ENCODE data around the gene CCDC12.

The CCDC12 gene

GRCh38 chr3:46890132-46890531 lies 86.4 kb downstream of the CCDC12 start:
- peaks cover 4 to 17% of the 10 kb centered on the region in 2 donors for H3K4me1 ChIP-seq (ENCODE audit: control insufficient read depth in 1 of 2, insufficient read depth in 2 of 2, low read length in 2 of 2)
- H3K36me3 ChIP-seq (ENCODE audit: control insufficient read depth in 1 of 2, insufficient read depth in 2 of 2, low read length in 2 of 2): no peaks in the 10 kb centered on the region
- peaks cover 3% of the 10 kb centered on the region for H3K27me3 ChIP-seq (ENCODE audit: low read depth, low read length)
- H3K9me3 ChIP-seq (ENCODE audit: control insufficient read depth in 1 of 2, low read length in 2 of 2): no peaks in the 10 kb centered on the region
- H3K4me3 ChIP-seq (ENCODE audit: low read depth in 1 of 2, low read length in 2 of 2): no peak overlapping the region
- no peak overlapping the region for H3K27ac ChIP-seq (ENCODE audit: low read length)

- H3K9me3 ChIP-seq (ENCODE audit: control insufficient read depth in 1 of 2, low read length in 2 of 2): no peaks in the 10 kb centered on the region
- no peak overlapping the region for H3K27ac ChIP-seq (ENCODE audit: low read length)
- no peak overlapping the region for H3K4me3 ChIP-seq (ENCODE audit: low read depth in 1 of 2, low read length in 2 of 2)
- H3K4me1 ChIP-seq (ENCODE audit: control insufficient read depth in 1 of 2, insufficient read depth in 2 of 2, low read length in 2 of 2): peaks cover 4 to 17% of the 10 kb centered on the region in 2 donors
- H3K36me3 ChIP-seq (ENCODE audit: control insufficient read depth in 1 of 2, insufficient read depth in 2 of 2, low read length in 2 of 2): no peaks in the 10 kb centered on the region
- peaks cover 9% of the 10 kb centered on the region for H3K27me3 ChIP-seq (ENCODE audit: low read depth, low read length)
Observed at GRCh38 chr3:46889381-46890110, 87.0 kb downstream of the CCDC12 start.

- Histone ChIP-seq H3K27ac (ENCODE audit: low read length) (no peak overlapping the region), H3K4me3 (ENCODE audit: low read depth in 1 of 2, low read length in 2 of 2) (no peak overlapping the region)
Observed at GRCh38 chr3:46888705-46889104, 87.8 kb downstream of the CCDC12 start.

GRCh38 chr3:46887980-46888494 lies 88.5 kb downstream of the CCDC12 start:
- Histone ChIP-seq H3K4me3 (ENCODE audit: low read depth in 1 of 2, low read length in 2 of 2) (no peak overlapping the region), H3K36me3 (ENCODE audit: control insufficient read depth in 1 of 2, insufficient read depth in 2 of 2, low read length in 2 of 2) (no peaks in the 10 kb centered on the region), H3K4me1 (ENCODE audit: control insufficient read depth in 1 of 2, insufficient read depth in 2 of 2, low read length in 2 of 2) (peaks cover 4 to 16% of the 10 kb centered on the region in 2 donors), H3K27me3 (ENCODE audit: low read depth, low read length) (peaks cover 17% of the 10 kb centered on the region), H3K27ac (ENCODE audit: low read length) (no peak overlapping the region), H3K9me3 (ENCODE audit: control insufficient read depth in 1 of 2, low read length in 2 of 2) (no peaks in the 10 kb centered on the region)

More at GRCh38 chr3:46888705-46889104, 87.8 kb downstream of the CCDC12 start:
- Histone ChIP-seq H3K9me3 (ENCODE audit: control insufficient read depth in 1 of 2, low read length in 2 of 2) (no peaks in the 10 kb centered on the region), H3K4me1 (ENCODE audit: control insufficient read depth in 1 of 2, insufficient read depth in 2 of 2, low read length in 2 of 2) (peaks cover 4 to 17% of the 10 kb centered on the region in 2 donors), H3K36me3 (ENCODE audit: control insufficient read depth in 1 of 2, insufficient read depth in 2 of 2, low read length in 2 of 2) (no peaks in the 10 kb centered on the region), H3K27me3 (ENCODE audit: low read depth, low read length) (peaks cover 17% of the 10 kb centered on the region)

GRCh38 chr3:46885612-46886011 lies 90.9 kb downstream of the CCDC12 start:
- Histone ChIP-seq H3K4me3 (ENCODE audit: low read depth in 1 of 2, low read length in 2 of 2) (no peak overlapping the region), H3K36me3 (ENCODE audit: control insufficient read depth in 1 of 2, insufficient read depth in 2 of 2, low read length in 2 of 2) (no peaks in the 10 kb centered on the region), H3K9me3 (ENCODE audit: control insufficient read depth in 1 of 2, low read length in 2 of 2) (no peaks in the 10 kb centered on the region), H3K27ac (ENCODE audit: low read length) (no peak overlapping the region), H3K27me3 (ENCODE audit: low read depth, low read length) (peaks cover 22% of the 10 kb centered on the region), H3K4me1 (ENCODE audit: control insufficient read depth in 1 of 2, insufficient read depth in 2 of 2, low read length in 2 of 2) (peaks cover 0 to 11% of the 10 kb centered on the region in 2 donors)

- no peaks in the 10 kb centered on the region for H3K36me3 ChIP-seq (ENCODE audit: control insufficient read depth in 1 of 2, insufficient read depth in 2 of 2, low read length in 2 of 2)
- no peak overlapping the region for H3K27ac ChIP-seq (ENCODE audit: low read length)
- no peaks in the 10 kb centered on the region for H3K9me3 ChIP-seq (ENCODE audit: control insufficient read depth in 1 of 2, low read length in 2 of 2)
- H3K4me3 ChIP-seq (ENCODE audit: low read depth in 1 of 2, low read length in 2 of 2): no peak overlapping the region
- peaks cover 24% of the 10 kb centered on the region for H3K27me3 ChIP-seq (ENCODE audit: low read depth, low read length)
- H3K4me1 ChIP-seq (ENCODE audit: control insufficient read depth in 1 of 2, insufficient read depth in 2 of 2, low read length in 2 of 2): peaks cover 0 to 11% of the 10 kb centered on the region in 2 donors
Observed at GRCh38 chr3:46884929-46885328, 91.6 kb downstream of the CCDC12 start.

GRCh38 chr3:46884427-46884826 lies 92.1 kb downstream of the CCDC12 start:
- no peaks in the 10 kb centered on the region for H3K9me3 ChIP-seq (ENCODE audit: control insufficient read depth in 1 of 2, low read length in 2 of 2)
- H3K27ac ChIP-seq (ENCODE audit: low read length): no peak overlapping the region
- peaks cover 0 to 11% of the 10 kb centered on the region in 2 donors for H3K4me1 ChIP-seq (ENCODE audit: control insufficient read depth in 1 of 2, insufficient read depth in 2 of 2, low read length in 2 of 2)
- H3K27me3 ChIP-seq (ENCODE audit: low read depth, low read length): peaks cover 24% of the 10 kb centered on the region
- H3K36me3 ChIP-seq (ENCODE audit: control insufficient read depth in 1 of 2, insufficient read depth in 2 of 2, low read length in 2 of 2): no peaks in the 10 kb centered on the region
- H3K4me3 ChIP-seq (ENCODE audit: low read depth in 1 of 2, low read length in 2 of 2): no peak overlapping the region

- peaks cover 0 to 11% of the 10 kb centered on the region in 2 donors for H3K4me1 ChIP-seq (ENCODE audit: control insufficient read depth in 1 of 2, insufficient read depth in 2 of 2, low read length in 2 of 2)
- peaks cover 24% of the 10 kb centered on the region for H3K27me3 ChIP-seq (ENCODE audit: low read depth, low read length)
- peak overlapping the region in 1 of 2 donors; percentile 45 for H3K4me3 ChIP-seq (ENCODE audit: low read depth in 1 of 2, low read length in 2 of 2)
- no peak overlapping the region for H3K27ac ChIP-seq (ENCODE audit: low read length)
- no peaks in the 10 kb centered on the region for H3K9me3 ChIP-seq (ENCODE audit: control insufficient read depth in 1 of 2, low read length in 2 of 2)
- H3K36me3 ChIP-seq (ENCODE audit: control insufficient read depth in 1 of 2, insufficient read depth in 2 of 2, low read length in 2 of 2): no peaks in the 10 kb centered on the region
Observed at GRCh38 chr3:46883830-46884185, 92.7 kb downstream of the CCDC12 start.

GRCh38 chr3:46883054-46883829 lies 93.3 kb downstream of the CCDC12 start:
- H3K9me3 ChIP-seq (ENCODE audit: control insufficient read depth in 1 of 2, low read length in 2 of 2): no peaks in the 10 kb centered on the region
- H3K27me3 ChIP-seq (ENCODE audit: low read depth, low read length): peaks cover 24% of the 10 kb centered on the region
- H3K36me3 ChIP-seq (ENCODE audit: control insufficient read depth in 1 of 2, insufficient read depth in 2 of 2, low read length in 2 of 2): no peaks in the 10 kb centered on the region
- H3K4me3 ChIP-seq (ENCODE audit: low read depth in 1 of 2, low read length in 2 of 2): peak overlapping the region in 1 of 2 donors; percentile 72
- H3K4me1 ChIP-seq (ENCODE audit: control insufficient read depth in 1 of 2, insufficient read depth in 2 of 2, low read length in 2 of 2): peaks cover 0 to 11% of the 10 kb centered on the region in 2 donors
- no peak overlapping the region for H3K27ac ChIP-seq (ENCODE audit: low read length)

- Histone ChIP-seq H3K36me3 (ENCODE audit: control insufficient read depth in 1 of 2, insufficient read depth in 2 of 2, low read length in 2 of 2) (no peaks in the 10 kb centered on the region), H3K4me3 (ENCODE audit: low read depth in 1 of 2, low read length in 2 of 2) (peak overlapping the region; percentile 39 to 72), H3K27me3 (ENCODE audit: low read depth, low read length) (peaks cover 24% of the 10 kb centered on the region), H3K9me3 (ENCODE audit: control insufficient read depth in 1 of 2, low read length in 2 of 2) (no peaks in the 10 kb centered on the region), H3K27ac (ENCODE audit: low read length) (no peak overlapping the region), H3K4me1 (ENCODE audit: control insufficient read depth in 1 of 2, insufficient read depth in 2 of 2, low read length in 2 of 2) (peaks cover 0 to 11% of the 10 kb centered on the region in 2 donors)
Observed at GRCh38 chr3:46882377-46883053, 94.0 kb downstream of the CCDC12 start.

All from muscle layer of duodenum (tissue), 2 donors.